Uterus (tissue), 2 donors: ENCODE results near the gene OSTC.

ENCODE experiments used
- POLR2A ChIP-seq, 2 donors: fragments of 450-650 bp; IDR thresholded peaks; one replicate each; pipeline ENCODE4 v1.6.1; 2016; ENCODE audit warnings: antibody characterized with exemption in 2 of 2, mild to moderate bottlenecking in 1 of 2, moderate library complexity in 1 of 2
- TF ChIP-seq, protein P1 (sequence below), 4 experiments: fragments of 200-600 bp in 2 of 4; fragments of 450-650 bp in 2 of 4; sonication (generic) in 2 of 4; IDR thresholded peaks; one replicate each; pipeline ENCODE4 v1.5.1; 2016 to 2019; ENCODE audit warnings: antibody characterized with exemption in 4 of 4, mild to moderate bottlenecking in 2 of 4, moderate library complexity in 1 of 4

- TF ChIP-seq, protein P1, sequence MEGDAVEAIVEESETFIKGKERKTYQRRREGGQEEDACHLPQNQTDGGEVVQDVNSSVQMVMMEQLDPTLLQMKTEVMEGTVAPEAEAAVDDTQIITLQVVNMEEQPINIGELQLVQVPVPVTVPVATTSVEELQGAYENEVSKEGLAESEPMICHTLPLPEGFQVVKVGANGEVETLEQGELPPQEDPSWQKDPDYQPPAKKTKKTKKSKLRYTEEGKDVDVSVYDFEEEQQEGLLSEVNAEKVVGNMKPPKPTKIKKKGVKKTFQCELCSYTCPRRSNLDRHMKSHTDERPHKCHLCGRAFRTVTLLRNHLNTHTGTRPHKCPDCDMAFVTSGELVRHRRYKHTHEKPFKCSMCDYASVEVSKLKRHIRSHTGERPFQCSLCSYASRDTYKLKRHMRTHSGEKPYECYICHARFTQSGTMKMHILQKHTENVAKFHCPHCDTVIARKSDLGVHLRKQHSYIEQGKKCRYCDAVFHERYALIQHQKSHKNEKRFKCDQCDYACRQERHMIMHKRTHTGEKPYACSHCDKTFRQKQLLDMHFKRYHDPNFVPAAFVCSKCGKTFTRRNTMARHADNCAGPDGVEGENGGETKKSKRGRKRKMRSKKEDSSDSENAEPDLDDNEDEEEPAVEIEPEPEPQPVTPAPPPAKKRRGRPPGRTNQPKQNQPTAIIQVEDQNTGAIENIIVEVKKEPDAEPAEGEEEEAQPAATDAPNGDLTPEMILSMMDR (IDR thresholded peaks at IDR 0.05): no peak
- no peak for TF ChIP-seq POLR2A (IDR thresholded peaks at IDR 0.05)
Observed at GRCh38 chr4:108690738-108691137, 40.3 kb downstream of the OSTC start.
